Measurements from ENCODE around the gene KCNIP3. TPM values are rescaled to one million over a fixed set of nuclear protein-coding genes. Genes with fewer than 3 reads are reported as not detected.

KCNIP3 gene
- polyA plus RNA-seq, 1 of the 3 experiments (the other 2 are of a cell fraction), result 0.97 TPM

GRCh38 chr2:95350774-95351597 lies 53.8 kb downstream of the KCNIP3 start:
- Histone ChIP-seq H4K20me1 (ENCODE audit: insufficient read depth) (no peaks in the 10 kb centered on the region), H3K36me3 (replicated peaks in 1 of 2; ENCODE audit: control insufficient read depth in 1 of 2, insufficient read depth in 2 of 2, low read length in 1 of 2) (no peaks in the 10 kb centered on the region), H3K27me3 (ENCODE audit: insufficient read depth) (peaks cover 26% of the 10 kb centered on the region), H3K9me2 (no peaks in the 10 kb centered on the region), H3K9ac (no peak overlapping the region), H3K4me1 (ENCODE audit: control insufficient read depth in 1 of 2, insufficient read depth in 2 of 2, low read depth in 1 of 2, low read length in 1 of 2) (no peaks in the 10 kb centered on the region; a peak in 1 of 4 replicates), H2AFZ (ENCODE audit: low read depth) (no peak overlapping the region), H3F3A (replicated peaks; ENCODE audit: insufficient read depth) (no peaks in the 10 kb centered on the region), H3K79me2 (ENCODE audit: insufficient read depth) (no peaks in the 10 kb centered on the region), H3K27ac (ENCODE audit: low read depth in 2 of 2, low read length in 1 of 2) (no peak overlapping the region), H3K4me3 (ENCODE audit: low read depth in 2 of 2, low read length in 1 of 2) (no peak overlapping the region), H3K4me2 (no peak overlapping the region), H3K9me3 (no peaks in the 10 kb centered on the region)
- no peak for DNase-seq
- ChIA-PET POLR2A (no interaction called here), CTCF (interaction anchor here (1.0 to 1.1 kb wide), 2 partner anchors 26 to 38 kb away, joined by 3 read pairs; no protein-coding TSS in a partner anchor)
- 61% methylated on average over 7 of the region's 13 CpGs for WGBS (ENCODE audit: low lambda C conversion rate)
- TF ChIP-seq EP300 (IDR thresholded peaks at IDR 0.05; ENCODE audit: borderline replicate concordance in 1 of 2, low read depth in 1 of 2, low read length in 1 of 2) (no peak), RXRA (IDR thresholded peaks at IDR 0.05; ENCODE audit: borderline replicate concordance, low read depth) (no peak), USF2 (IDR thresholded peaks at IDR 0.05; ENCODE audit: borderline replicate concordance, low read depth, low read length) (no peak), IRF3 (IDR thresholded peaks at IDR 0.05; ENCODE audit: low read depth, low read length) (no peak), EZH2phosphoT487 (IDR thresholded peaks at IDR 0.05; ENCODE audit: borderline replicate concordance, low read depth) (no peak), TEAD4 (IDR thresholded peaks at IDR 0.05; ENCODE audit: borderline replicate concordance, insufficient read depth) (no peak), FOXJ3 (CRISPR knock-in tag; IDR thresholded peaks at IDR 0.05) (no peak), MEF2A (IDR thresholded peaks at IDR 0.05; ENCODE audit: borderline replicate concordance, low read depth) (no peak), JUND (IDR thresholded peaks at IDR 0.05) (no peak), GABPA (IDR thresholded peaks at IDR 0.05; ENCODE audit: low read depth) (no peak)

- no peaks in the 10 kb centered on the region for H3K79me2 ChIP-seq (ENCODE audit: insufficient read depth)
- H3K9ac ChIP-seq, result no peak overlapping the region
- no peaks in the 10 kb centered on the region for H4K20me1 ChIP-seq (ENCODE audit: insufficient read depth)
- no peak overlapping the region for H2AFZ ChIP-seq (ENCODE audit: low read depth)
- ChIA-PET POLR2A (no interaction called here), CTCF (interaction anchor here (1.4 kb wide), 1 partner anchor 37 kb away, joined by 6 read pairs; no protein-coding TSS in a partner anchor)
- 75% methylated on average over 4 of the region's 4 CpGs for WGBS (ENCODE audit: low lambda C conversion rate)
- H3K4me1 ChIP-seq (ENCODE audit: control insufficient read depth in 1 of 2, insufficient read depth in 2 of 2, low read depth in 1 of 2, low read length in 1 of 2), result no peaks in the 10 kb centered on the region
- H3K4me2 ChIP-seq, result no peak overlapping the region
- peaks cover 26% of the 10 kb centered on the region for H3K27me3 ChIP-seq (ENCODE audit: insufficient read depth)
- no peak for DNase-seq
- no peaks in the 10 kb centered on the region for H3F3A ChIP-seq (replicated peaks; ENCODE audit: insufficient read depth)
- no peaks in the 10 kb centered on the region for H3K36me3 ChIP-seq (replicated peaks in 1 of 2; ENCODE audit: control insufficient read depth in 1 of 2, insufficient read depth in 2 of 2, low read length in 1 of 2)
- H3K27ac ChIP-seq (ENCODE audit: low read depth in 2 of 2, low read length in 1 of 2), result no peak overlapping the region
- H3K4me3 ChIP-seq (ENCODE audit: low read depth in 2 of 2, low read length in 1 of 2), result no peak overlapping the region
- no peaks in the 10 kb centered on the region for H3K9me2 ChIP-seq
- H3K9me3 ChIP-seq, result no peaks in the 10 kb centered on the region
- TF ChIP-seq YY1 (IDR thresholded peaks at IDR 0.05; ENCODE audit: low read depth) (no peak), SMC3 (IDR thresholded peaks at IDR 0.05; ENCODE audit: low read depth, low read length) (no peak), TCF12 (IDR thresholded peaks at IDR 0.05) (no peak), JUND (IDR thresholded peaks at IDR 0.05) (no peak), NFIC (IDR thresholded peaks at IDR 0.05; ENCODE audit: borderline replicate concordance) (no peak), RAD21 (IDR thresholded peaks at IDR 0.05; ENCODE audit: low read length) (no peak), MAX (IDR thresholded peaks at IDR 0.05; ENCODE audit: low read depth) (no peak), NRF1 (IDR thresholded peaks at IDR 0.05; ENCODE audit: low read depth, low read length) (no peak), REST (IDR thresholded peaks at IDR 0.05; ENCODE audit: low read depth, low read length) (no peak), EZH2phosphoT487 (IDR thresholded peaks at IDR 0.05; ENCODE audit: borderline replicate concordance, low read depth) (no peak), MEF2A (IDR thresholded peaks at IDR 0.05; ENCODE audit: borderline replicate concordance, low read depth) (no peak), GABPA (IDR thresholded peaks at IDR 0.05; ENCODE audit: low read depth) (no peak), POLR2AphosphoS5 (IDR thresholded peaks at IDR 0.05; ENCODE audit: low read depth, low read length) (no peak), RFX5 (IDR thresholded peaks at IDR 0.05; ENCODE audit: low read length) (no peak), EP300 (IDR thresholded peaks at IDR 0.05; ENCODE audit: borderline replicate concordance in 1 of 2, low read depth in 1 of 2, low read length in 1 of 2) (no peak), TAF1 (IDR thresholded peaks at IDR 0.05; ENCODE audit: borderline replicate concordance, low read depth, low read length) (no peak)
These were observed 54.4 kb downstream of the KCNIP3 start for GRCh38 chr2:95351598-95351915.
